ENCODE results near the gene NEXN. TPM values are rescaled to one million over a fixed set of nuclear protein-coding genes. Genes with fewer than 3 reads are reported as not detected.

NEXN gene
- total and polyA plus RNA-seq, 2 of the 13 experiments (the other 11 are each of a cell fraction or from before 2014, with no cell fraction given): 0.07 to 0.97 TPM

DNA sequence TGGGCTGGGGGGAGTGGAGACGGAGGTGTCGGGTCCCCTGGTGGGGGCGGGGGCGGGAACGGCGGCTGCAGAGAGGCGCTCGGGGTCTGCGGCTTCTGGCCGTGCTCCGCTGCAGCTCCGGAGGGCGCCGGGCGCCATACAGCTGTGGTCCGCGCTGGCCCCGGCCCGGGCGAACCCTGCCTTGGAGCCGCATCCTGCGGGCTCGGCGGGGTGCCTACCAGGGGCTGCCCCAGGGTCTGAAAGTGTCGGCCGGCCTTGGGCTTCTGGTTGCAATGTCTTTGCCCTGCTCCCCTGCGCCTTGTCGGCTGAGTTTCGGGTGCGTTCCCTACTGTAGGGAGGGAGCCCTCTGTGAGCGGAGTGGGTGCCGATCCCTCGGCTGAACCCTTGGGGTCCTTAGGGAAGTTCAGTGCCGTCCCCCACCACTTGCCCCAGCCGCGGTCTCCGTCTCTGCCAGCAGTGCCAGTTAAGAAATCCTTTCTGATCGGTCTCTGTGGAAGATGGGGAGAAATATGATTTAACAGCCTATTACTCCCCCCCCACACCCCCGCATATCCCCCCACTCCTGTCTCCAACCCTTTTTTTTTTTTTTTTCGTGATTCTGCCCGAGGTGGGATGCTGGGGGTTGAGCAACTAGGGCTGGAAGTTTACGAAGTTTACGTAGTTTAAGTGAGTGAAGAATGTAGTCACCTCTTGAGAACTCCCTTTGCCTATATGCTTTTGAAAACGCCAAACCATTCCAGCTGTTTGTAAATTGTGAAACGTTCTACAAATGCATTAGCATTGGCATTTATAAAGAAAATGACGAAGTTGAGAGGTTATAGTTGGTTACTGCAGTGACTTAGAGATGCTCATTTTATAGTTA is 588 bp downstream of the NEXN start (continued):
- TF ChIP-seq, protein P1, sequence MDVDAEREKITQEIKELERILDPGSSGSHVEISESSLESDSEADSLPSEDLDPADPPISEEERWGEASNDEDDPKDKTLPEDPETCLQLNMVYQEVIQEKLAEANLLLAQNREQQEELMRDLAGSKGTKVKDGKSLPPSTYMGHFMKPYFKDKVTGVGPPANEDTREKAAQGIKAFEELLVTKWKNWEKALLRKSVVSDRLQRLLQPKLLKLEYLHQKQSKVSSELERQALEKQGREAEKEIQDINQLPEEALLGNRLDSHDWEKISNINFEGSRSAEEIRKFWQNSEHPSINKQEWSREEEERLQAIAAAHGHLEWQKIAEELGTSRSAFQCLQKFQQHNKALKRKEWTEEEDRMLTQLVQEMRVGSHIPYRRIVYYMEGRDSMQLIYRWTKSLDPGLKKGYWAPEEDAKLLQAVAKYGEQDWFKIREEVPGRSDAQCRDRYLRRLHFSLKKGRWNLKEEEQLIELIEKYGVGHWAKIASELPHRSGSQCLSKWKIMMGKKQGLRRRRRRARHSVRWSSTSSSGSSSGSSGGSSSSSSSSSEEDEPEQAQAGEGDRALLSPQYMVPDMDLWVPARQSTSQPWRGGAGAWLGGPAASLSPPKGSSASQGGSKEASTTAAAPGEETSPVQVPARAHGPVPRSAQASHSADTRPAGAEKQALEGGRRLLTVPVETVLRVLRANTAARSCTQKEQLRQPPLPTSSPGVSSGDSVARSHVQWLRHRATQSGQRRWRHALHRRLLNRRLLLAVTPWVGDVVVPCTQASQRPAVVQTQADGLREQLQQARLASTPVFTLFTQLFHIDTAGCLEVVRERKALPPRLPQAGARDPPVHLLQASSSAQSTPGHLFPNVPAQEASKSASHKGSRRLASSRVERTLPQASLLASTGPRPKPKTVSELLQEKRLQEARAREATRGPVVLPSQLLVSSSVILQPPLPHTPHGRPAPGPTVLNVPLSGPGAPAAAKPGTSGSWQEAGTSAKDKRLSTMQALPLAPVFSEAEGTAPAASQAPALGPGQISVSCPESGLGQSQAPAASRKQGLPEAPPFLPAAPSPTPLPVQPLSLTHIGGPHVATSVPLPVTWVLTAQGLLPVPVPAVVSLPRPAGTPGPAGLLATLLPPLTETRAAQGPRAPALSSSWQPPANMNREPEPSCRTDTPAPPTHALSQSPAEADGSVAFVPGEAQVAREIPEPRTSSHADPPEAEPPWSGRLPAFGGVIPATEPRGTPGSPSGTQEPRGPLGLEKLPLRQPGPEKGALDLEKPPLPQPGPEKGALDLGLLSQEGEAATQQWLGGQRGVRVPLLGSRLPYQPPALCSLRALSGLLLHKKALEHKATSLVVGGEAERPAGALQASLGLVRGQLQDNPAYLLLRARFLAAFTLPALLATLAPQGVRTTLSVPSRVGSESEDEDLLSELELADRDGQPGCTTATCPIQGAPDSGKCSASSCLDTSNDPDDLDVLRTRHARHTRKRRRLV (CRISPR knock-in tag; IDR thresholded peaks at IDR 0.05): no peak
- TF ChIP-seq ZNF260 (CRISPR knock-in tag; IDR thresholded peaks at IDR 0.05; ENCODE audit: borderline replicate concordance, low read depth) (no peak), MIER3 (CRISPR knock-in tag; IDR thresholded peaks at IDR 0.05; ENCODE audit: borderline replicate concordance) (no peak), ZNF839 (CRISPR knock-in tag; IDR thresholded peaks at IDR 0.05; ENCODE audit: borderline replicate concordance) (no peak), ZNF230 (CRISPR knock-in tag; IDR thresholded peaks at IDR 0.05) (no peak), ZSCAN31 (CRISPR knock-in tag; IDR thresholded peaks at IDR 0.05; ENCODE audit: low read depth) (no peak), ZNF331 (CRISPR knock-in tag; IDR thresholded peaks at IDR 0.05) (no peak), RBFOX2 (IDR thresholded peaks at IDR 0.05; ENCODE audit: low read depth, low read length) (0 out of 2 replicates have a peak, but pooled peaks have one; percentile 6), CENPX (CRISPR knock-in tag; IDR thresholded peaks at IDR 0.05) (no peak), ZFP90 (CRISPR knock-in tag; IDR thresholded peaks at IDR 0.05; ENCODE audit: borderline replicate concordance) (0 out of 2 replicates have a peak, but pooled peaks have one; percentile 33), GTF3A (CRISPR knock-in tag; conservative IDR thresholded peaks at IDR 0.05) (no peak), CBX5 (CRISPR knock-in tag; IDR thresholded peaks at IDR 0.05; ENCODE audit: borderline replicate concordance) (no peak), U2AF2 (IDR thresholded peaks at IDR 0.05; ENCODE audit: low read depth, low read length) (no peak), NCOA1 (CRISPR knock-in tag; IDR thresholded peaks at IDR 0.05) (no peak), CCDC6 (CRISPR knock-in tag; IDR thresholded peaks at IDR 0.05) (no peak), ZNF598 (CRISPR knock-in tag; IDR thresholded peaks at IDR 0.05; ENCODE audit: borderline replicate concordance) (0 out of 2 replicates have a peak, but pooled peaks have one; percentile 12)
- TF ChIP-seq, protein P2, sequence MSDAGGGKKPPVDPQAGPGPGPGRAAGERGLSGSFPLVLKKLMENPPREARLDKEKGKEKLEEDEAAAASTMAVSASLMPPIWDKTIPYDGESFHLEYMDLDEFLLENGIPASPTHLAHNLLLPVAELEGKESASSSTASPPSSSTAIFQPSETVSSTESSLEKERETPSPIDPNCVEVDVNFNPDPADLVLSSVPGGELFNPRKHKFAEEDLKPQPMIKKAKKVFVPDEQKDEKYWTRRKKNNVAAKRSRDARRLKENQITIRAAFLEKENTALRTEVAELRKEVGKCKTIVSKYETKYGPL (CRISPR knock-in tag; IDR thresholded peaks at IDR 0.05): no peak
- TF ChIP-seq, protein P3, sequence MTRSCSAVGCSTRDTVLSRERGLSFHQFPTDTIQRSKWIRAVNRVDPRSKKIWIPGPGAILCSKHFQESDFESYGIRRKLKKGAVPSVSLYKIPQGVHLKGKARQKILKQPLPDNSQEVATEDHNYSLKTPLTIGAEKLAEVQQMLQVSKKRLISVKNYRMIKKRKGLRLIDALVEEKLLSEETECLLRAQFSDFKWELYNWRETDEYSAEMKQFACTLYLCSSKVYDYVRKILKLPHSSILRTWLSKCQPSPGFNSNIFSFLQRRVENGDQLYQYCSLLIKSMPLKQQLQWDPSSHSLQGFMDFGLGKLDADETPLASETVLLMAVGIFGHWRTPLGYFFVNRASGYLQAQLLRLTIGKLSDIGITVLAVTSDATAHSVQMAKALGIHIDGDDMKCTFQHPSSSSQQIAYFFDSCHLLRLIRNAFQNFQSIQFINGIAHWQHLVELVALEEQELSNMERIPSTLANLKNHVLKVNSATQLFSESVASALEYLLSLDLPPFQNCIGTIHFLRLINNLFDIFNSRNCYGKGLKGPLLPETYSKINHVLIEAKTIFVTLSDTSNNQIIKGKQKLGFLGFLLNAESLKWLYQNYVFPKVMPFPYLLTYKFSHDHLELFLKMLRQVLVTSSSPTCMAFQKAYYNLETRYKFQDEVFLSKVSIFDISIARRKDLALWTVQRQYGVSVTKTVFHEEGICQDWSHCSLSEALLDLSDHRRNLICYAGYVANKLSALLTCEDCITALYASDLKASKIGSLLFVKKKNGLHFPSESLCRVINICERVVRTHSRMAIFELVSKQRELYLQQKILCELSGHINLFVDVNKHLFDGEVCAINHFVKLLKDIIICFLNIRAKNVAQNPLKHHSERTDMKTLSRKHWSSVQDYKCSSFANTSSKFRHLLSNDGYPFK (CRISPR knock-in tag; IDR thresholded peaks at IDR 0.05; ENCODE audit: borderline replicate concordance): no peak
- TF ChIP-seq, protein P4, sequence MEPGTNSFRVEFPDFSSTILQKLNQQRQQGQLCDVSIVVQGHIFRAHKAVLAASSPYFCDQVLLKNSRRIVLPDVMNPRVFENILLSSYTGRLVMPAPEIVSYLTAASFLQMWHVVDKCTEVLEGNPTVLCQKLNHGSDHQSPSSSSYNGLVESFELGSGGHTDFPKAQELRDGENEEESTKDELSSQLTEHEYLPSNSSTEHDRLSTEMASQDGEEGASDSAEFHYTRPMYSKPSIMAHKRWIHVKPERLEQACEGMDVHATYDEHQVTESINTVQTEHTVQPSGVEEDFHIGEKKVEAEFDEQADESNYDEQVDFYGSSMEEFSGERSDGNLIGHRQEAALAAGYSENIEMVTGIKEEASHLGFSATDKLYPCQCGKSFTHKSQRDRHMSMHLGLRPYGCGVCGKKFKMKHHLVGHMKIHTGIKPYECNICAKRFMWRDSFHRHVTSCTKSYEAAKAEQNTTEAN (CRISPR knock-in tag; conservative IDR thresholded peaks at IDR 0.05): no peak

Measured in HepG2 (cell line).